Fibroblast of skin of back (primary cell): ENCODE data around the gene HSP90AA1.

ENCODE experiments used
- DNase-seq: peaks from one replicate; pipeline ENCODE4 v3.0.0-alpha.2; 2013

Gene HSP90AA1

DNA sequence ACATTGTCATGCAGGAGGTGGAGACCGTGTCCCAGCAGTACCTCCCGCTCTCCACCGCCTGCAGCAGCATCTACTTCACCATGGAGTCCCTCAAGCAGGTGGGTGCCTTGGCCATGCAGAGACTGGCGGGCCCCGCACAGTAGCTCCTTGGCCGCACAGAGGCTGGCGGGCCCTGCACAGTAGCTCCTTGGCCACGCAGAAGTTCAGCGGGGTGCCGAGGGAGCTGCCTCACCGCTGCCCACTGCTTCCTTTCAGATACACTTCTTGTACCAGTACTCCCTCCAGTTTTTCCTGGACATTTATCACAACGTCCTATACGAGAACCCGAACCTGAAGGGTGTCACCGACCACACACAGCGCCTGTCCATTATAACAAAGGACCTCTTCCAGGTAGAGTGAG, 47.7 kb downstream of the HSP90AA1 start:
- DNase-seq, result no peak

DNA sequence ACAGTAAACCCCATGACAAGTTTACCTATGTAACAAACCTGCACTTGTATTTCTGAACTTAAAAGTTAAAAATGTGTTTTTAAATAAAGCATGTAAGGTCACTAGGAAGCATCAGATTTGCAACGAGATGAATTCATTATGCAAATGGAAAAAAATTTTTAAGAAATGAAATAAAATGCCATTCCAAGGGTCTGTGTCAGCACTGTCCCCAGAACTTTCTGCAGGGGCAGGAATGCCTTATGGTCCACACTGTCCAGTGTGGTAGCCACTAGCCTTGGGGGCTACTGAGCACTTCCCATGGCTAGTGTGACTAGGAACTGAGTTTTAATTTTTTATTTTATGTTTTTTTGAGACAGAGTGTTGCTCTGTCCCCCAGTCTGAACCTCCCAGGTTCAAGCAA, 49.2 kb downstream of the HSP90AA1 start:
- DNase-seq, result no peak

DNA sequence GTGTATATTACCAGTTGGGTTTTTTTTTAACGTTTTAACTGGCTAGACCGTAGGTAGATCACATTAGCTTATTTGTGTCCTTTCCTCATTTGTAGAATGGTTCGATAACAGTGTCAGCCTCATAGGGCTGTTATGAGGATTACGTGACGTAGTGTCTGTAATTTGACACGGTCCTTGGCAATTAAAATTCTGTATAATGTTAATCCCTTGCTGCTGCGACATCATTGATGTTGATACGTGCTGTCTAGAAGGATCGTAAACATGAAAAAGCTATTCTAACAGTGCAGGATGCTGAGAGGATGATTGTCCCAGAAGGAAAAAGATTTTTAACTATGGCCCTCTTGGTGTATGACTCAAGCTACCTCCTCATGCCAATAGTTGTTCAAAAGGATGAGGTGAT, 50.9 kb downstream of the HSP90AA1 start:
- DNase-seq, result no peak

DNA sequence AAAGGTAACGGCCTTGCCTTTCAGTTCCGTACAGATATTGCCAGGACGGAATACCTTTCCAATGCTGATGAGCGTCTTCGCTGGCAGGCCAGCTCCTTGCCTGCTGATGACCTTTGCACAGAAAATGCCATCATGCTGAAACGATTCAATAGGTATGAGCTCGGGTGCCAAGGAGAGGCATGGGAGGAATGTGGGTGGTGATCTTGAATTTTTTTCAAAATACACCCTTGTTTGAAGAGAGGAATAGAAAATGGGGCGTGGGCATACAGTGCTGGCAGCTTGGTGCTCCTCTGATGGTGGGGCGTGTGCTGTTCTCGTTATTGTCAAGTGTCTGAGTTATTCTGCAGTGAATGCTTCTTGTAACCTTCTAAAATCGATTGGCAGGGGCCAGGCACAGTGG, 52.5 kb downstream of the HSP90AA1 start:
- DNase-seq, result no peak

DNA sequence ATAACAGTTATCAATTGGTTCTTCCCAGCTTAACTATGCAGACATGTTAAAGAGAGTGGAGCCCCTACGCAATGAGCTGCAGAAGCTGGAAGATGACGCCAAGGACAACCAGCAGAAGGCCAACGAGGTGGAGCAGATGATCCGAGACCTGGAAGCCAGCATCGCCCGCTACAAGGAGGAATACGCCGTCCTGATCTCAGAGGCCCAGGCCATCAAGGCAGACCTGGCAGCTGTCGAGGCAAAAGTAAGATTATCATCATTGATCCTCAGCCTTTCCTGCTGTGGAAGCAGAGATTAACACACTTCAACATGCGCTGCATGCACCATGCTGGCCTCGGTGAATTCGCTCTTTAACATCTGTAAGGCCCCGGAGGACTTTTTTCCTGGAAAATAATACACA, 53.6 kb downstream of the HSP90AA1 start:
- no peak for DNase-seq
